HG03457 (cell line): ENCODE results near the gene PAX5.

Experiments
- ATAC-seq: cut with Tn5 transposase; IDR thresholded peaks from one replicate; pipeline ENCODE4 v1.9.1; 2021; ENCODE audit warnings: moderate number of reproducible peaks; ENCODE audit not compliant: unreplicated experiment

PAX5 gene

DNA sequence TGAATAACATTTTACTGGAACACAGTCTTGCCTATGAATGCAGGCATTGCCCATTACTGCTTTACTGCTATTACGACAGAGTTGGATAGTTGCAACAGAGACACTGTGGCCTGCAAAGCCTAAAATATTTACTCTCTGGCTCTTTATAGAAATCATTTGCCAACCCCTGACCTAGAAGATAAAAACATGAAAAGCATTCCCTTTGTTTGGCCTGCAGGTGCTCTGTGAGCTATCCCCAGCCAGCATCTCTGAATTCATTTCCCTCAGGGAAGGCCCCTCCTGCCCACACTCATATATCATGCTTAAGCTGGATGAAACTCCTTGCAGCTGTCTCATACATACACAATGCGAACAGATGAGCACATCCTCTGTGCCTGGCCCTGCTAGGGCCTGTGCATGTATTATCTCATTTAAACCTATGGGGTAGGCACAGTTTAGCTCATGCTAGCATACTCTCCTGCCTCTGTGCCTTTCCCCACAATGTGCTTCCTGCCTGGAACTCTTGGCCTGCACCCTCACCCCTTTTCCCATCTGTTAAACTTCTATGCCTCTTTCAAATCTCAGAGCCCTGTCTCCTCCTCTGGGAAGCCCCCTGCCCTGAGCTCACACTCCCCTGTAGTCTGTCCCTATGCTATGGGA is 193.1 kb downstream of the PAX5 start:
- no peak for ATAC-seq

- no peak for ATAC-seq
These were observed 194.8 kb downstream of the PAX5 start for GRCh38 chr9:36839131-36839885.

DNA sequence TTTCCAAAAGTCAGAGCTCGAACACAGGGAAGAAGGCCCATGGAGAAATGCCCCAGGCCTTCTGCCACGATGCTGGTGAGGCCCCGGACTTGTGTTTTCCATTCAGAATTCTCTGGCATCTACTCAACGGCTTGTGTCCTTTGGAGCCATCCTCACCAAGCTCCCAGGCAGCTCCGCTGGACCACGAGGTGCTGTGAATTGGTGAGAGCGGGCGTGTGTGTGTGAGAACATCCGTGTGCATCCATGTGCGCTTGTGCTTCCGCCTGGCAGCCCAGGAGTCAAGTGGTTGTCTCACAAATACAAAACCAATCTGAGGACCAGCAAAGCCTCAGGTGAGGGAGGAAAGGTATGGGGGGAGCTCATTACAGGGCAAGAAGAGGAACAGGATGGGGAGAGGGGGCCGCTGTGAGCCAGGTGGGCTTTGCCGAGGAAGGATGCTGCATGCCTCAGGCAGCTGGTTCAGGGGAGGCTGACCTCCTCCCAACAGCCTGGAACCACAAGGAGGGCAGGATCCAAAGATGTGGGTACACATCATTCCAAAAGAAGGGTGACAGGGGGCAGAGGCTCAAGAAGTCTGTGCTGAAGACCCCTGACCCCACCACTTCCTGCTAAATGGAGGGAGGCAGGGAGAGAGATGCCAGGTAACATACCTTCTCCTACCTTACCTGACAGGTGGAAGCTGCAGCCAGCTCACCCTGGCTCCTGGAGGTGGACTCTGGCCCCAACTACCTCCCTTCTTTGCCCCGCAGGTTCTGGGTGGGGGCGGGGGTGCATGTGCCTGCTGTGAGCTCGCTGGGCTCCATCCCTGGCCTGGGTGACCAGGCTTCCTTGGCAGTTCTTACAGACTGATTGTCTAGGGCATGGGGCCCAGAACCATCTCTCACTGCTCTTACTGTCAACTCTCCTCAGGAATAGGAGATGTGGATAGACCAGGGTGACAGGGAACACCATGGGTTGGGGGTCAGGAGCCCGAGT is 196.3 kb downstream of the PAX5 start:
- ATAC-seq: no peak

DNA sequence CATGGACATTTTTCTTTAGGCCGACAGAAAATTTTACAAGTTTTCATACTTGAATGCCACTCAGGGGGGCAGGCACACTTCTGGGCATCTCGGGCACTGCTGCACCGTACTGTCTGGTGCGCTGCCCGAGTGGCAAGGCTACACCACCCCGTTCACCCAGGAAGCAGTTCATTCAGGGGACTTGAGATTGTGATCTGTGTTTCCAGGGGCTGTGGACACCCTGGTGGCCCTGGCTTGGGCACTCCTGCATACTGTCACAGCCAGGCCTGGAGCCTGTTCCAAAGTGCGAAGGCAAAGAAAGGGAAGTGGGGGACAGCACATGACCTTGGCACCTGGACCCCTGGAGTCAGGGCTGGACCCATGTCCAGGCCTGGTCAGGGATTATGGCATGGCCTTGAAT is 197.6 kb downstream of the PAX5 start:
- no peak for ATAC-seq

DNA sequence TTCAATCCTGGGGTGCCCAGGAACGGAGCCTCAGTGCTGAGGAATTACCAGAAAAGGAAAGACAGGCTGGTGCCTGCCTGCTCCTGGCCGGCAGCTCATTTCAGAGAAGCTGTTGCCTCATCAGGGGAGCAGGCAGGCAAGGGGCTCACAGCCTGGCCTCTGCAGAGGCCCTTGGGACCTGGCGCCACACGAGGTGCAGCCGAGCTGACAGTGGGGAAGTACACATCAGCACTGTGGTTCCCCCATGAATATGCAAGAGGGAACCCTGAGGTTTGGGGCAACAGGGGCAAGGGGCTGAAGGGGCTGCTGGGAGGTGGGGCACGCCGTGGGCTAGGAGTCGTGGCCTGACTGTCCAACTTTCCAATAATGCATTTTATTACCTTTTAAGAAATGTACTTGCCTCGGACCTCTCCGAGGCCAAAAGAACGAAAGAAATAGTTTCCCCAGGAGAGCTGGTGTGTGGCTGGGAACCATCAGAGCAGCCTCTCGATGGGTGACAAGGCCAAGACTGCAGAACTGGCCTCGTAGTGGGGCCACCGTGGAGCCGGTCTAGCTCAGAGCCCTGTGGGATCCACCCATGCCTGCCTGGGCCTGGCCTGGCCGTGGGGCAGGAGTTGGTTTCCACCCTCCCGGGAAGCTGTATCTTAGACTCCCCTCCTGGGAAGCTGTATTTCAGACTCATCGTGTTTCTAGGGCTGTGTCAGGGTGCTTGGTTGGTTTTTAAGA is 198.6 kb downstream of the PAX5 start:
- ATAC-seq: no peak

DNA sequence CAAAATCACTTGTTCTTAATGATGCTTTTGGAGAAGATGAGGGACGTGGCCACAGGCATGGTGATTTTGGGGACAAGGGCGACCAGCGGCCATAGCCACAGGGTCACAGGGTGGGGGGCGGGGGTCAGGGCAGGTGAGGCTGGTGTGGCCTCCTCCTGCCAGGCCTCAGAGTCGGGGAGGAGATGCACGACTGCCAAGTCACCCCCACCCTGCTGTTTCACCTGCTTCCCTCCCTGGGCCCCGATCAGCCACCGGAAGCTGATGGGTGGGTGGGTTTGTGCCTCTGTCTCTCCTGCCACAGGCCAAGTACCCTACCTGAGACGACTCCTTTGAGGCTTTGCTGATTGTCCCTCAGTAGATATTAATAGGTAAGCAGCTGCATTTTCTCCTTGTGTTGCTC is 199.3 kb downstream of the PAX5 start:
- ATAC-seq: no peak

GRCh38 chr9:36833954-36834353 is 200.1 kb downstream of the PAX5 start:
- ATAC-seq: no peak

GRCh38 chr9:36832164-36832795 is 201.8 kb downstream of the PAX5 start:
- ATAC-seq: no peak

DNA sequence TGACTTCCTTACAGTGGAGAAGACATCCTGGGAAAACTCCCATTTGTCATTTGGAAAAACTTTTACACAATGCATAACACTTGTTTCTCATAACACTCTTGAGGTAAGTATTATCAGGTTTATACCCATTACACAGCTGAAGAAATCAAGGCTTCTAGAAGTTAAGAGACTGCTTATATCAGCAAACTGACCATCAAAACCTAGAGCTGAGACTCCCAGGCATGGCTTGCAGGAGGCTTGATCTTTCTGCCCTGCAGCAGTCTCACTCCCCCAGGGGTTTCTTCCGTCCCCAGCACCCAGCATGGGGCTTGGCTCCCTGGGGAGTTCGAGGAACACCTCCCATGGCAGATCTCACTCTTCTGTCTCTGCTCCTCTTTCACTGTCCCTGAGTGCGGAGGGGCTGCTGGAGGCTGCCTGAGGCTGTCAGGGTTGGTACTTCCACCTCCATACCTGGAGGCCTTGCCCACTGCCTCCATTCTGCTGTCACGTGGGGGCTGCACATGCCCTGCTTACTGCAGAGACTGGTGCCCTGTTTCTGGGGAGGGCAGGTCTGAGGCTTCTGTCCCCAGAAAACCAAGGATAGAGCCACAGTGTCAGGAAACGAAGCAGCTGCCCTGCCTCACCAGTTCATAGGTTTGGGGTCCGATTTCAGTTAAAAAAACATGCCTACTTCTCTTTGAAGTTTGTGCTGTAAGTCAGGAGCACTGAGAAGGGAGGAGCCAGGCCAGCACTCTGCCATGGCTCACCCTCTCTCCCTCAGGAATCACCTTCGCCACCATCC is 202.5 kb downstream of the PAX5 start:
- ATAC-seq: no peak

GRCh38 chr9:36828611-36829013 is 205.5 kb downstream of the PAX5 start:
- no peak for ATAC-seq

- no peak for ATAC-seq
These were observed 206.5 kb downstream of the PAX5 start for GRCh38 chr9:36827593-36827992.

- ATAC-seq: no peak
These were observed 207.5 kb downstream of the PAX5 start for GRCh38 chr9:36826581-36826980.

GRCh38 chr9:36825179-36825578 is 208.9 kb downstream of the PAX5 start:
- ATAC-seq: no peak

- ATAC-seq: no peak
These were observed 210.1 kb downstream of the PAX5 start for GRCh38 chr9:36823934-36824333.

DNA sequence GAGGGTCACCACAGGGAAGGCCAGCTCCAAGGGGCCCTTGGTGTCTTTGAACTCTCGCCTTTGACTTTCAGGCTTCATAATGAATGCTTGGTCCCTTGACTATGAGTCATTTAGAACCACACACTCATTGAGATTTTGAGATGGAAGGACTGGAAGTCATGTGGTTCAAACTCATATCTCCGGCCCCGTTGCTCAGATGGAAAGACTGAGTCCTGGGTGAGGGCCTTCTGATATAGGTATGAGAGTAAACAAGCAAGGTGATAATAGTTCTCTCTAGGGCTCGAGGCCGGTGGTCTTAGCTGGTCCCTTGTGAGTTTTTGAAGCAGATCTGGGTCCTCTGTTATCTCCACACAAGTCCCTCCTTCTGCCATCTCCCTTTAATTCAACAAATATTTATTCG is 210.6 kb downstream of the PAX5 start:
- no peak for ATAC-seq

GRCh38 chr9:36822201-36822600 is 211.9 kb downstream of the PAX5 start:
- no peak for ATAC-seq

- ATAC-seq: no peak
These were observed 213.6 kb downstream of the PAX5 start for GRCh38 chr9:36820392-36820861.

- ATAC-seq: no peak
These were observed 214.8 kb downstream of the PAX5 start for GRCh38 chr9:36818965-36819870.
